ENCODE measurements around the gene C1GALT1.

The C1GALT1 gene

DNA sequence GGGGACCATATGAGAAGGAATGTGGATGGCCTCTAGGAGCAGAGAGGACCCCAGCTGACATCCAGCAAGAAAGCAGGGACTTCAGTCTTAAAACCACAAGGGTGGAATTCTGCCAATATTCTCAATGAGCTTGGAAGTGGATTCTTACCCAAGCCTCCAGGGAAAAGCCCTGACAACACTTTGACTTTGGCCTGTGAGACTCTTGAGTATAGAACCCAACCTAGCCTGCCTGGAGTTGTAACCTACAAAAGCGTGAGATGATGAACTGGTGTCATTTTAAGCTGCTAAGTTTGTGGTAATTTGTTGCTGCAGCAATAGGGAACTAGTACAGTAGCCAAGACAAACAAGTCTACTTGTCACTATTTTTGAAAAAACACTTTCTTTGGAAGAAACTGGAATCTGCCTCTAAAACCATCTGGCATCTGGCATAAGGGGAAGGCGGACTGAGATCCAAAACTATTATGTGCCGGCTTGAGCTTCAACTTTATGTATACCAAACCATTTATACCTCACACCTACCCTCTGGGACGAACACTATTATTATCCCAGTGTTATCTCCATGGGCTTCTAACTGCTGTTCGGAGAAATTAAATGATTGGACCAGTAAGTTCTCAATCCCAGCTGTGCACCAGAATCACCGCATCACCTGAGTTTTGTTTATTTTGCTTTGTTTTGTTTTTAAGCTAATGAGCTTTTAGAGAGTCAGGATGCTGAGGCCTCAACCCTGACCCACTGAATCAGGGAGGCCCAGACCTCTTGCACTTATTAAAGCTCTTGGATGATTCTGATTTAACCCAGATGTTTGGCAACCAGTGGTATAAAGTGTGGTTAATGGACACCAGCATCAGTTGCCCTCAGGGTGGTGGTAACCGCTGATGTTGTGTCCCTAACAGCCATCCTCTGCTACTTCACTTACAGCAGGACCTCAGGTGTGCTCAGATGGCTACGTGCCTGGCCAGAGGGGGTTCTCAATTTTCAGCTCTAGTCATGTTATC, 83.0 kb downstream of the C1GALT1 start:
- TF ChIP-seq, protein P1, sequence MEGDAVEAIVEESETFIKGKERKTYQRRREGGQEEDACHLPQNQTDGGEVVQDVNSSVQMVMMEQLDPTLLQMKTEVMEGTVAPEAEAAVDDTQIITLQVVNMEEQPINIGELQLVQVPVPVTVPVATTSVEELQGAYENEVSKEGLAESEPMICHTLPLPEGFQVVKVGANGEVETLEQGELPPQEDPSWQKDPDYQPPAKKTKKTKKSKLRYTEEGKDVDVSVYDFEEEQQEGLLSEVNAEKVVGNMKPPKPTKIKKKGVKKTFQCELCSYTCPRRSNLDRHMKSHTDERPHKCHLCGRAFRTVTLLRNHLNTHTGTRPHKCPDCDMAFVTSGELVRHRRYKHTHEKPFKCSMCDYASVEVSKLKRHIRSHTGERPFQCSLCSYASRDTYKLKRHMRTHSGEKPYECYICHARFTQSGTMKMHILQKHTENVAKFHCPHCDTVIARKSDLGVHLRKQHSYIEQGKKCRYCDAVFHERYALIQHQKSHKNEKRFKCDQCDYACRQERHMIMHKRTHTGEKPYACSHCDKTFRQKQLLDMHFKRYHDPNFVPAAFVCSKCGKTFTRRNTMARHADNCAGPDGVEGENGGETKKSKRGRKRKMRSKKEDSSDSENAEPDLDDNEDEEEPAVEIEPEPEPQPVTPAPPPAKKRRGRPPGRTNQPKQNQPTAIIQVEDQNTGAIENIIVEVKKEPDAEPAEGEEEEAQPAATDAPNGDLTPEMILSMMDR (IDR thresholded peaks at IDR 0.05; ENCODE audit: low read depth, low read length): no peak
- no peak for DNase-seq (ENCODE audit: low read depth)
- H3K4me3 ChIP-seq (ENCODE audit: low read depth, low read length): no peak overlapping the region

DNA sequence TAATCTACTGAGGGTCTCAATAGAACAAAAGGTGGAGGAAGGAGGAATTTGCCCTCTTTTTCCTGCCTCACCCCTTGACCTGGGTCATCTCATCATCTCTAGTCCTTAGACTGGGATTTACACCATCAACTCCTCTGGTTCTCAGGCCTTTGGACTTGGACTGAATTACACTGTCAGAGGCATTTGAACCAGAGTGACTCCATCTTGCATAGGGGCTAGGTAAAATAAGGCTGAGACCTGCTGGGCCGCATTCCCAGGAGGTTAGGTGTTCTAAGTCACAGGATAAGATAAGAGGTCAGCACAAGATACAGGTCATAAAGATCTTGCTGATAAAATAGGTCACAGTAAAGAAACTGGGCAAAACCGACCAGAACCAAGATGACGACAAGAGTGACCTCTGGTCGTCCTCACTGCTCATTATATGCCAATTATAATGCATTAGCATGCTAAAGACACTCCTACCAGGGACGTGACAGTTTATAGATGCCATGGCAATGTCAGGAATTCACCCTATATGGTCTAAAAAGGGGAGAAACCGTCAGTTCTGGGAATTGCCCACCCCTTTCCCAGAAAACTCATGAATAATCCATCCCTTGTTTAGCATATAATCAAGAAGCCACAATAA, 84.0 kb downstream of the C1GALT1 start:
- DNase-seq (ENCODE audit: low read depth): no peak
- no peak overlapping the region for H3K4me3 ChIP-seq (ENCODE audit: low read depth, low read length)
- TF ChIP-seq, protein P2, sequence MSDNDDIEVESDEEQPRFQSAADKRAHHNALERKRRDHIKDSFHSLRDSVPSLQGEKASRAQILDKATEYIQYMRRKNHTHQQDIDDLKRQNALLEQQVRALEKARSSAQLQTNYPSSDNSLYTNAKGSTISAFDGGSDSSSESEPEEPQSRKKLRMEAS (IDR thresholded peaks at IDR 0.05; ENCODE audit: low read depth, low read length): no peak
- TF ChIP-seq POLR2A (IDR thresholded peaks at IDR 0.05; ENCODE audit: extremely low read depth, insufficient read length) (no peak), MYC (IDR thresholded peaks at IDR 0.05; ENCODE audit: low read depth, low read length) (no peak)
- TF ChIP-seq, protein P1 (IDR thresholded peaks at IDR 0.05; ENCODE audit: low read depth, low read length): no peak

DNA sequence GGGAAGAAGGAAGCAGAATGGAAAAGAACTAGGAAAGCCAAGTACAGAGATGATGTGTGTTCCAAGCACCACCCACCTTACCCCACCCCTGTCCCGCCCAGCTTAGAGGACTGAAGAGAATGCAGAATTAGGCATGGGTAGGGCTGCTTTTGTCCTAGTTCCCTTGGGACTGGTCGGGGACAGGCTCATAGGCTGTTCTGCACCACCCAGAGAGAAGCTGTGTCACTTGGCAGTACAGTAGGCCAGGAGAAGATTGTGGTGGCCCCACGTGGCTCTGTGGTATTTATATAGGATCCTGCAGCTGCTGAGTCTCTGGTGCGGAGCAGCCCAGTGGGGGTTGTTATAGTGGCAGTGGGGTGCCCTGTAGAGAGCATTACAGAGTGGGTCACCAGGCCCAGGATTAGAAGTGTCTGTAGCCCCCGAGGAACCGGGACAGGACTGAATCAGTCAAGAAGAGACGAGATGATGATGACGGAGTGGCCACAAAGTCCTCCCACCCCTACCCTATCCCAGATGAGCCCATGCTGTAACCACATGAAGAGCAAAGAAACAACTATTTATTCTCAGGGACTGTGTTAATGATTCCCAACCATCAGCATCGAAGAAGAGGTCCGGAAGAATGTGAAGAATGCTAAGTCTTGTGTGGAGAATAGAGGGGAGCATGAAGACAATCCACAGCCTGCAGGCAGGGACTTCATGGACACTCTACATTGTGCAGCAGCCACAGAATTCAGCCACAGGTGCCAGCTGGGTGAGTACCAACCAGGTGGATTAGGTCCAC, 88.9 kb downstream of the C1GALT1 start:
- H3K4me3 ChIP-seq (ENCODE audit: low read depth, low read length): no peak overlapping the region
- TF ChIP-seq, protein P1 (IDR thresholded peaks at IDR 0.05; ENCODE audit: low read depth, low read length): no peak
- peak; percentile 63; the same call in 1 of the 2 replicates for TF ChIP-seq MYC (IDR thresholded peaks at IDR 0.05; ENCODE audit: low read depth, low read length)
- TF ChIP-seq POLR2A (IDR thresholded peaks at IDR 0.05; ENCODE audit: extremely low read depth, insufficient read length): no peak
- TF ChIP-seq, protein P2 (IDR thresholded peaks at IDR 0.05; ENCODE audit: low read depth, low read length): peak; percentile 82
- peak; percentile 77 for DNase-seq (ENCODE audit: low read depth)

DNA sequence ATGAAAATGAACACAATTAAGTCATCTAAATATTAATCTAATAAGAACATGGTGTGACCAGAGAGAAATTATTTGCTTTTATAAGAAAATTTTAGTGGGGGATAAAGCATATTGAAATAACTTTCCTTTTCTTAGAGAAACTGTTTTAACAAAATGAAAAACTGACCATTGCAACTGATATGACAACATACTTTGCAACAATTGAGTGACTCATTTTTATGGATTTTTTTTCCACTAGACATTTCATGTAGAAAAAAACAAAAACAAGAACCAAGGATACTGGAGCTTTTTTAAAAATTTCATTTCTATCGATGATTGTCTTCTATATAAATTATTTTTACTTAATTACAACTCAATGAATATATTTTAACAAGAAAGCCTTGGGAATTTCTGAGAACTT, 90.0 kb downstream of the C1GALT1 start:
- DNase-seq (ENCODE audit: low read depth): no peak
- no peak overlapping the region for H3K4me3 ChIP-seq (ENCODE audit: low read depth, low read length)
- TF ChIP-seq, protein P1 (IDR thresholded peaks at IDR 0.05; ENCODE audit: low read depth, low read length): no peak
- no peak for TF ChIP-seq MYC (IDR thresholded peaks at IDR 0.05; ENCODE audit: low read depth, low read length)
- no peak for TF ChIP-seq POLR2A (IDR thresholded peaks at IDR 0.05; ENCODE audit: extremely low read depth, insufficient read length)
- TF ChIP-seq, protein P2 (IDR thresholded peaks at IDR 0.05; ENCODE audit: low read depth, low read length): no peak

DNA sequence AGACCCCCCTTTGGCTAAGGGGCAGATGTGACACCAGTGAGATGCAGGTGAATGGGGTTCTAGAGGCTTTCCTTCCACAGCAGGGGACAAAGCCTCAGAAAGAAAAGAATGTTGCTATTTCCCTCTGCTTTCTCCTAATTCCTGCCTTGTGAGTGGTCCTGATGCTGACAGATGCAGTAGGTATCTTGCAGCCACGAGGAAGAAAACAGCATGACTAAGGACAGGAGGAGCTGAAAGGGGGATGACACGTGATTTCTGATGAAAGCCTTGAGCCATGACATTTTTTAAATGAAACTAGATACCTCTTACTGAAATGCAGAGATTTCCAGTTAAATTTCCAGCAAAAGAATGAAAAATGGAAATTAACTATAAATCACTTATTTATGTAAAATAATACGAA, 92.4 kb downstream of the C1GALT1 start:
- DNase-seq (ENCODE audit: low read depth): no peak
- TF ChIP-seq, protein P1 (IDR thresholded peaks at IDR 0.05; ENCODE audit: low read depth, low read length): no peak
- TF ChIP-seq, protein P2 (IDR thresholded peaks at IDR 0.05; ENCODE audit: low read depth, low read length): no peak
- TF ChIP-seq MYC (IDR thresholded peaks at IDR 0.05; ENCODE audit: low read depth, low read length): no peak
- H3K4me3 ChIP-seq (ENCODE audit: low read depth, low read length): no peak overlapping the region

Measured in NB4 (cell line).